ENCODE data around the gene EFCAB8.

Gene EFCAB8

DNA sequence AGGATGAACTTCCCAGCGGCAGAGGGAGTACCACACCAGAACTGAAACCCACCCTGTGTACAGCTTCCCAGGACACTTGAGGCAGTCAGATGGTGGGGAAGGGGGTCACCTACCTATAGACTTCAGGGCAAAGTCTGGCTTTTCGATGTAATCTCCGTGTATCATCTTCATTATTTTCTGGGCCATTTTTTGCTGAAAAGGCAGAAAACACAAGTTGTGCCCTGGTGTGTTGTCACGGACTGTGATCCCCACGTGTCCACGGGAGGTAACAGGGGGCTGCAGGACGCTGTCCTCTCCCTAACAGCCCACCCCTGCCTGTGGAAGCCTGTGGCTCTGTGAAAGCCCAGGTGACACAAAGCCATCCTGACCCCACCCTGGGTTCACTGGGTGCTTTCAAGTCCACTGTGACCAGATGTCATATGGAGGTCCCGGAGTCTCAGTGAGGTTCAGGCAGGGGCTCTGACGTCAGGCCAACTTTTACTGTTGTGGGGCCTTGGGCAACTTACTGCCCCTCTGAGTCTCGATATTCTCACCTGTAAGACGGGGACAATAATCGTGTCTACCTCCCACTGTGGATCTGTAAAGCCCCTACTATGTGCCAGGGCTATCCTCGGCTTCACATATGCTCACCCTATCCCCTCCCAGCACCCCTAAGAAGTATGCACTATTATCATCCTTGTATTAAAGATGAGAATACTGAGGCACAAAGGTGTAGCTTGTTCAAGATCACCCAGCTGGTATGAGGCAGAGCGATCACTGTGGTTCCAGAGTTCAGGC, 131.0 kb downstream of the EFCAB8 start:
- Histone ChIP-seq H3K4me3 (ENCODE audit: low read length) (no peak overlapping the region), H4K20me1 (ENCODE audit: control insufficient read depth, insufficient read depth, low read depth, low read length) (no peaks in the 10 kb centered on the region), H3K4me2 (ENCODE audit: low read length) (no peak overlapping the region), H3K9me3 (ENCODE audit: control insufficient read depth, insufficient read depth, low read length) (no peaks in the 10 kb centered on the region), H3K36me3 (ENCODE audit: control insufficient read depth, low read length) (no peaks in the 10 kb centered on the region), H3K27me3 (ENCODE audit: control insufficient read depth, low read length) (peaks cover 5% of the 10 kb centered on the region; the same call in 1 of the 2 replicates), H3K27ac (ENCODE audit: low read depth, low read length) (no peak overlapping the region), H3K79me2 (ENCODE audit: control insufficient read depth, low read length) (no peaks in the 10 kb centered on the region), H3F3A (ENCODE audit: control insufficient read depth, insufficient read depth) (no peaks in the 10 kb centered on the region), H3K9me2 (replicated peaks; ENCODE audit: control insufficient read depth, low read length) (no peaks in the 10 kb centered on the region), H3K4me1 (ENCODE audit: control insufficient read depth, low read length) (no peaks in the 10 kb centered on the region)
- no peak for TF ChIP-seq EZH2phosphoT487 (IDR thresholded peaks at IDR 0.05; ENCODE audit: borderline replicate concordance, low read length)
- TF ChIP-seq, protein P1, sequence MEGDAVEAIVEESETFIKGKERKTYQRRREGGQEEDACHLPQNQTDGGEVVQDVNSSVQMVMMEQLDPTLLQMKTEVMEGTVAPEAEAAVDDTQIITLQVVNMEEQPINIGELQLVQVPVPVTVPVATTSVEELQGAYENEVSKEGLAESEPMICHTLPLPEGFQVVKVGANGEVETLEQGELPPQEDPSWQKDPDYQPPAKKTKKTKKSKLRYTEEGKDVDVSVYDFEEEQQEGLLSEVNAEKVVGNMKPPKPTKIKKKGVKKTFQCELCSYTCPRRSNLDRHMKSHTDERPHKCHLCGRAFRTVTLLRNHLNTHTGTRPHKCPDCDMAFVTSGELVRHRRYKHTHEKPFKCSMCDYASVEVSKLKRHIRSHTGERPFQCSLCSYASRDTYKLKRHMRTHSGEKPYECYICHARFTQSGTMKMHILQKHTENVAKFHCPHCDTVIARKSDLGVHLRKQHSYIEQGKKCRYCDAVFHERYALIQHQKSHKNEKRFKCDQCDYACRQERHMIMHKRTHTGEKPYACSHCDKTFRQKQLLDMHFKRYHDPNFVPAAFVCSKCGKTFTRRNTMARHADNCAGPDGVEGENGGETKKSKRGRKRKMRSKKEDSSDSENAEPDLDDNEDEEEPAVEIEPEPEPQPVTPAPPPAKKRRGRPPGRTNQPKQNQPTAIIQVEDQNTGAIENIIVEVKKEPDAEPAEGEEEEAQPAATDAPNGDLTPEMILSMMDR (IDR thresholded peaks at IDR 0.05; ENCODE audit: low read depth, low read length, poor library complexity, severe bottlenecking): no peak

DNA sequence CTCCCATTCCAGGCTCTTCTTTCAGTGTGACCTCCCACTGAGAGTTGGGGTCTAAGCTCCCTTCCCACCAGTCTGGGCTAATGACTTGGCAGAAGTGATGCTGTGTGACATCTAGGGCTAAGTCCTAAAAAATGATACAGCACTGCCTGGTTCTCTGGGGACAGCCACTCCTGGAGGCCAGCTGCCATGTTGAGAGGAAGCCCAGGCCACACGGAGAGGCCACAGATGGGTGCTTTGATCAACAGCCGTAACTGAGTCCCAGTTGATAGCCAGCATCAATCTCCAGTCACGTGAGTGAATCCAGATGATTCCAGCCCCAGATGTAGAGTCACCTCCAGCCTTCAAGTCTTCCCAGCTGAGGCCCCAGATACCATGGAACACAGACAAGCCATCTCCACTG, 131.7 kb downstream of the EFCAB8 start:
- Histone ChIP-seq H3K79me2 (ENCODE audit: control insufficient read depth, low read length) (no peaks in the 10 kb centered on the region), H3K4me1 (ENCODE audit: control insufficient read depth, low read length) (no peaks in the 10 kb centered on the region), H4K20me1 (ENCODE audit: control insufficient read depth, insufficient read depth, low read depth, low read length) (no peaks in the 10 kb centered on the region), H3K36me3 (ENCODE audit: control insufficient read depth, low read length) (no peaks in the 10 kb centered on the region), H3K27ac (ENCODE audit: low read depth, low read length) (no peak overlapping the region), H3K9me3 (ENCODE audit: control insufficient read depth, insufficient read depth, low read length) (peaks cover 3% of the 10 kb centered on the region; the same call in 1 of the 2 replicates), H3K4me2 (ENCODE audit: low read length) (no peak overlapping the region), H3K27me3 (ENCODE audit: control insufficient read depth, low read length) (peaks cover 5% of the 10 kb centered on the region; the same call in 1 of the 2 replicates), H3F3A (ENCODE audit: control insufficient read depth, insufficient read depth) (no peaks in the 10 kb centered on the region), H3K4me3 (ENCODE audit: low read length) (no peak overlapping the region), H3K9me2 (replicated peaks; ENCODE audit: control insufficient read depth, low read length) (no peaks in the 10 kb centered on the region)
- TF ChIP-seq, protein P1 (IDR thresholded peaks at IDR 0.05; ENCODE audit: low read depth, low read length, poor library complexity, severe bottlenecking): no peak
- no peak for TF ChIP-seq EZH2phosphoT487 (IDR thresholded peaks at IDR 0.05; ENCODE audit: borderline replicate concordance, low read length)

DNA sequence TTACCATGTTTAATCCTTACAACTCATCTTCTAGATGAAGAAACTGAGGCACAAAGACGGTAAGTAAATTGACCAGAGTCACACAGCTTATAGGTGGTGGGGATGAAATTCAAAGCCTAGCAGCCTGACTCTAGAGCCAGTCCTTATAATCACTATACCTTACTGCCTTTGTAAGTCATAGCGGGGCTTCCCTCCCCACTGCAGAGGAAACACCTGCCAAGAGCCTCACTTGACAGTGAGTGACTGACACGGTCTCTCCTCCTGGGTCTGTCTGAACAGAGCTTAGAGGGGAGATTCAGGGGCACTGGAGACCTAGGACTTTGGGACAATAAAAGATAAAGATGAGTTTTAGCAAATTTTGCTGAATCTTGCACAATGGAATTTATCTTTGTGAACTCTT, 132.7 kb downstream of the EFCAB8 start:
- no peaks in the 10 kb centered on the region for H3K36me3 ChIP-seq (ENCODE audit: control insufficient read depth, low read length)
- peaks cover 5% of the 10 kb centered on the region; the same call in 1 of the 2 replicates for H3K27me3 ChIP-seq (ENCODE audit: control insufficient read depth, low read length)
- H3K79me2 ChIP-seq (ENCODE audit: control insufficient read depth, low read length): no peaks in the 10 kb centered on the region
- H3K4me2 ChIP-seq (ENCODE audit: low read length): no peak overlapping the region
- H3K4me1 ChIP-seq (ENCODE audit: control insufficient read depth, low read length): no peaks in the 10 kb centered on the region
- no peaks in the 10 kb centered on the region for H3F3A ChIP-seq (ENCODE audit: control insufficient read depth, insufficient read depth)
- TF ChIP-seq, protein P1 (IDR thresholded peaks at IDR 0.05; ENCODE audit: low read depth, low read length, poor library complexity, severe bottlenecking): no peak
- no peak for TF ChIP-seq EZH2phosphoT487 (IDR thresholded peaks at IDR 0.05; ENCODE audit: borderline replicate concordance, low read length)
- peaks cover 7% of the 10 kb centered on the region; the same call in 1 of the 2 replicates for H3K9me3 ChIP-seq (ENCODE audit: control insufficient read depth, insufficient read depth, low read length)
- no peaks in the 10 kb centered on the region for H3K9me2 ChIP-seq (replicated peaks; ENCODE audit: control insufficient read depth, low read length)
- H4K20me1 ChIP-seq (ENCODE audit: control insufficient read depth, insufficient read depth, low read depth, low read length): no peaks in the 10 kb centered on the region
- no peak overlapping the region for H3K4me3 ChIP-seq (ENCODE audit: low read length)
- no peak overlapping the region for H3K27ac ChIP-seq (ENCODE audit: low read depth, low read length)
